ENCODE measurements around the gene ADAMTS14. TPM values are rescaled to one million over a fixed set of nuclear protein-coding genes. Genes with fewer than 3 reads are reported as not detected.
A peak's percentile ranks its signal among the peaks of the same experiment; 100 is the strongest.
"Not testable (repeated sequence)": the region's sequence is repeated elsewhere in the genome, so short reads cannot be mapped to it uniquely, and the experiment has no call there.

Gene ADAMTS14
- total and polyA plus RNA-seq, 4 experiments from 2014 or later, result not detected

DNA sequence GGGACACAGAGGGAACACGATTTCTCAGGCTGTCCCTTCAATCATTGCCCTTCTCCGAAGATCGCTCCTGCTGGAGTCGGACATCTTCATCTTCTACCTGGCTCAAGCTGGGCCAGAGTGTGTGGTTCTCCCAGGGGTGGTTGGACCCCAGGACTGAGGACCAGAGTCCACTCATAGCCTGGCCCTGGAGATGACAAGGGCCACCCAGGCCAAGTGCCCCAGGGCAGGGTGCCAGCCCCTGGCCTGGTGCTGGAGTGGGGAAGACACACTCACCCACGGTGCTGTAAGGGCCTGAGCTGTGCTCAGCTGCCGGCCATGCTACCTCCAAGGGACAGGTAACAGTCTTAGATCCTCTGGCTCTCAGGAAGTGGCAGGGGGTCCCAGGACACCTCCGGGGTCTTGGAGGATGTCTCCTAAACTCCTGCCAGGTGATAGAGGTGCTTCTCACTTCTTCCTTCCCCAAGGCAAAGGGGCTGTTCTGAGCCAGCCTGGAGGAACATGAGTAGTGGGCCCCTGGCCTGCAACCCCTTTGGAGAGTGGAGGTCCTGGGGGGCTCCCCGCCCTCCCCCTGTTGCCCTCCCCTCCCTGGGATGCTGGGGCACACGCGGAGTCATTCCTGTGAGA lies 89.5 kb downstream of the ADAMTS14 start:
- H3K36me3 Mint-ChIP-seq, result no peaks in the 10 kb centered on the region
- peaks cover 0 to 9% (median 4%) of the 10 kb centered on the region in 8 donors for H3K9me3 Mint-ChIP-seq
- Histone ChIP-seq H3K4me1 (ENCODE audit: insufficient read depth, low read length) (no peaks in the 10 kb centered on the region), H3K4me3 (ENCODE audit: low read length in 2 of 2) (no peak overlapping the region), H3K9me3 (ENCODE audit: control insufficient read depth in 1 of 2, low read length in 2 of 2) (no peaks in the 10 kb centered on the region), H3K27me3 (ENCODE audit: insufficient read depth, low read length) (no peaks in the 10 kb centered on the region), H3K27ac (ENCODE audit: low read depth, low read length) (no peak overlapping the region), H3K36me3 (ENCODE audit: insufficient read depth, low read length) (no peaks in the 10 kb centered on the region)
- H3K4me3 Mint-ChIP-seq, result no peak overlapping the region
- H3K27ac Mint-ChIP-seq, result no peak overlapping the region
- H3K4me1 Mint-ChIP-seq, result peaks cover 0 to 2% (median under 1%) of the 10 kb centered on the region in 4 donors
- ChIA-PET POLR2A (ENCODE audit: partially characterized antibody) (no interaction called here), CTCF (ENCODE audit: partially characterized antibody) (interaction anchor here (1.0 to 11.8 kb wide), 3 partner anchors 203 to 301 kb away, joined by 3 to 162 read pairs (median 8); no protein-coding TSS in a partner anchor)
- DNase-seq, result no peak
- peaks cover 0 to 3% of the 10 kb centered on the region in 2 donors for H3K27me3 Mint-ChIP-seq
- intact Hi-C loops (cut with micrococcal nuclease), result no loop called here

DNA sequence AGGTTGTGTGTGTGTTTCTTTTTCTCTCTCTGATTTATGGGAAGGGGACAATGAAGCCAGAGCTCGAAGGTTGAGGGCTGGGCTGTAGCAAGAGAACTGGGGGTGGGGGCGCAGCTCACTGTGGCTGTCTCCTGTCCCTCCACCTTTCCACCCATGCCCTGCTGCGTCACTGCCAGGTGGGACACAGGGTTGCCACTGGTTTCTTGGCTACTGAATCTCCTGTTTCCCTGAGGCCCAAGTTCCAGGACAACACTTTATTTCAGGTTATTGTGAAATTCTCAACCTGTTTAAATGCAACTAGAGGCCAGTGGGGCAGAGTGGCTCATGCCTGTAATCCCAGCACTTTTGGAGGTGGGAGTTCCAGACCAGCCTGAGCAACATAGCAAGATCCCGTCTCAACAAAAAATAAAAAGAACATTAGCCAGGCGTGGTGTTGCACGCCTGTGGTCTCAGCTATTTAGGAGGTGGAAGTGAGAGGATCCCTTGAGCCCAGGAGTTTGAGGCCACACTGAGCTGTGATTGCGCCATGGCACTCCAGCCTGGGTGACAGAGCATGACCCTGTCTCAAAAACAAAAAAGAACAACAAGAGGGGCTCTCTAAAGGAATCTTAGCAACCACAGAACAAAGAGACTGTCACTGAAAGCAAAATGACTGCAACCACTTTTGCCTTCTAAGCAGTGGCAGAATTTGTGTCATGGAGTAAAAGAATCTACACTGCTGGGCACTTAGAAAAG lies 90.3 kb downstream of the ADAMTS14 start:
- Mint-ChIP-seq H3K27ac (no peak overlapping the region), H3K36me3 (no peaks in the 10 kb centered on the region), H3K4me3 (no peak overlapping the region), H3K4me1 (peaks cover 0 to 2% (median under 1%) of the 10 kb centered on the region in 4 donors), H3K9me3 (peaks cover 0 to 9% (median 4%) of the 10 kb centered on the region in 8 donors), H3K27me3 (peaks cover 0 to 4% of the 10 kb centered on the region in 2 donors)
- H3K36me3 ChIP-seq (ENCODE audit: insufficient read depth, low read length), result no peaks in the 10 kb centered on the region
- DNase-seq, result no peak
- H3K9me3 ChIP-seq (ENCODE audit: control insufficient read depth in 1 of 2, low read length in 2 of 2), result no peaks in the 10 kb centered on the region
- H3K4me3 ChIP-seq (ENCODE audit: low read length in 2 of 2), result no peak overlapping the region
- intact Hi-C loops (cut with micrococcal nuclease), result no loop called here
- ChIA-PET CTCF (ENCODE audit: partially characterized antibody) (interaction anchor here (1.0 to 11.8 kb wide), 2 partner anchors 211 to 301 kb away, joined by 3 to 162 read pairs; no protein-coding TSS in a partner anchor), POLR2A (ENCODE audit: partially characterized antibody) (no interaction called here)
- no peaks in the 10 kb centered on the region for H3K27me3 ChIP-seq (ENCODE audit: insufficient read depth, low read length)
- H3K27ac ChIP-seq (ENCODE audit: low read depth, low read length), result no peak overlapping the region
- H3K4me1 ChIP-seq (ENCODE audit: insufficient read depth, low read length), result no peaks in the 10 kb centered on the region

DNA sequence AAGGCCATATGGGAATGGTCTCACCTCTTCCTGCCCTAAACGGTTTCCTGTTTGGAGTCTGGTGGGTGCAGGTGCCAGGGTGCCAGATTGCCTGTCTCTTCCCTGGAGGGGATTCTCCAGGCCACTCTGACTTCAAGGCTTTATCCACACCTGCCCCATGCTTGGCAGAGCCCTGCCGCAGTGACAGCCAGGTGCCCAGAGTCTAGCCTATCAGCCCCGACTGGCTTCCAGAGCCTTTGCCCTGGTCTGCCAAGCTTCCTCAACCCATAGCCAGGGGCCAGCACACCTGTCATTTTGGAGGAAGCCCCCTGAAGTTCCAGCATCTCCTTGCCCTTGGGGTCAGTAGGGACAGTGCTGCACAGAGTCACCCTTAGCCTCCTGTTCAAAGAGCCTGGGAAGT lies 91.3 kb downstream of the ADAMTS14 start:
- DNase-seq, result no peak
- intact Hi-C loops (cut with micrococcal nuclease), result no loop called here
- no peaks in the 10 kb centered on the region for H3K36me3 Mint-ChIP-seq
- H3K27ac Mint-ChIP-seq, result no peak overlapping the region
- H3K4me1 Mint-ChIP-seq, result peaks cover 0 to 2% (median under 1%) of the 10 kb centered on the region in 4 donors
- Histone ChIP-seq H3K9me3 (ENCODE audit: control insufficient read depth in 1 of 2, low read length in 2 of 2) (no peaks in the 10 kb centered on the region), H3K27me3 (ENCODE audit: insufficient read depth, low read length) (no peaks in the 10 kb centered on the region), H3K4me1 (ENCODE audit: insufficient read depth, low read length) (no peaks in the 10 kb centered on the region), H3K27ac (ENCODE audit: low read depth, low read length) (no peak overlapping the region), H3K4me3 (ENCODE audit: low read length in 2 of 2) (no peak overlapping the region), H3K36me3 (ENCODE audit: insufficient read depth, low read length) (no peaks in the 10 kb centered on the region)
- CTCF ChIA-PET (ENCODE audit: partially characterized antibody), result interaction anchor here (11.8 kb wide), 1 partner anchor 212 kb away, joined by 162 read pairs; no protein-coding TSS in a partner anchor
- POLR2A ChIA-PET (ENCODE audit: partially characterized antibody), result no interaction called here
- no peak overlapping the region for H3K4me3 Mint-ChIP-seq
- H3K27me3 Mint-ChIP-seq, result peaks cover 0 to 4% of the 10 kb centered on the region in 2 donors
- H3K9me3 Mint-ChIP-seq, result peaks cover 0 to 9% (median 4%) of the 10 kb centered on the region in 8 donors

DNA sequence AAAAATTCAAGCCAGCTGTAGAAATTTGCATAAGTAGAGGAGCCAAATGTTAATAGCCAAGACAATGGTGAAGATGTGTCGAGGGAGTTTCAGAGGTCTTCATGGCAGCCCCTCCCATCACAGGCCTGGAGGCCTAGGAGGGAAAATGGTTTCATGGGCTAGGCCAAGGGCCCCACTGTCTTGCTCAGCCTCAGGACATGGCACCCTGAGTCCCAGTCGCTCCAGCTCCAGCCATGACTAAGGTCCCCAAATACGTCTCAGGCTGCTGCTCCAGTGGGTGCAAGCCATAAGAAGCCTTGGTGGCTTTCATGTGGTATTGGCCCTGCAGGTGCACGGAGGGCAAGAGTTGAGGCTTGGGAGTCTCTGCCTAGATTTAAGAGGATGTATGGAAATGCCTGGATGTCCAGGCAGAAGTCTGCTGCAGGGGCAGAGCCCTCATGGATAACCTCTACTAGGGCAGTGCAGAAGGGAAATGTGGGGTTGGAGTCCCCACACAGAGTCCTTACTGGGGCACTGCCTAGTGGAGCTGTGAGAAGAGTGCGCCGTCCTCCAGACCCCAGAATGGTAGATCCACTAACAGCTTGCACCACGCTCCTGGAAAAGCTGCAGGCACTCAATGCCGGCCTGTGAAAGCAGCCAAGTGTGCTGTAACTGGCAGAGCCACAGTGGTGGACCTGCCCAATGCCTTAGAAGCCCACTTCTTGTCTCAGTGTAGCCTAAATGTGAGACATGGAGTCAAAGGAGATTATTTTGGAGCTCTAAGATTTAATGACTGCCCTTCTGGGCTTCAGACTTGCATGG lies 93.7 kb downstream of the ADAMTS14 start:
- CTCF ChIA-PET (ENCODE audit: partially characterized antibody), result interaction anchor here (0.8 kb wide), 1 partner anchor 216 kb away, joined by 3 read pairs; no protein-coding TSS in a partner anchor
- no peak overlapping the region for H3K27ac Mint-ChIP-seq

DNA sequence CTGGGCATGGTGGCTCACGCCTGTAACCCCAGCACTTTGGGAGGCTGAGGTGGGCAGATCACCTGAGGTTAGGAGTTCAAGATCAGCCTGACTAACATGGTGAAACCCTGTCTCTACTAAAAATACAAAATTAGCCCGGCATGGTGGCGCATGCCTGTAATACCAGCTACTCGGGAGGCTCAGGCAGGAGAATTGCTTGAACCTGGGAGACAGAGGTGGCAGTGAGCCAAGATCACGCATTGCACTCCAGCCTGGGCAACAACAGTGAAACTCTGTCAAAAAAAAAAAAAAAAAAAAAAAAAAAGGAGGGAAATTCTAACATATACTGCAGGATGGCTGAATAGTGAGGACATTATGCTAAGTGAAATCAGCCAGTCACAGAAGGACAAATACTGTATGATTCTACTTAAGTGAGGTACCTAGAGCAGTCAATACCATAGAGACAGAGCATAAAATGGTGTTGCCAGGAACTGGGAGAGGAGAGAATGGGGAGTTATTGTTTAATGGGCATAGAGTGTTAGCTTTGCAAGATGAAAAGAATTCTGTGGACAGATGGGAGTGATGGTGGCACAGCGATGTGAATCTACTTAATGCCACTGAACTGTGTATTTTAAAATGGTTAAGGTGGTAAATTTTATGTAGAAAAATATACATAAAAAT lies 95.8 kb downstream of the ADAMTS14 start:
- CTCF ChIA-PET (ENCODE audit: partially characterized antibody); H3K9me3 ChIP-seq (ENCODE audit: control insufficient read depth in 1 of 2, low read length in 2 of 2): not testable (repeated sequence)

More for the DNA sequence above, 93.7 kb downstream of the ADAMTS14 start:
- Mint-ChIP-seq H3K27me3 (peaks cover 0 to 4% of the 10 kb centered on the region in 2 donors), H3K36me3 (no peaks in the 10 kb centered on the region), H3K4me3 (no peak overlapping the region), H3K4me1 (no peaks in the 10 kb centered on the region), H3K9me3 (peaks cover 0 to 9% (median 4%) of the 10 kb centered on the region in 8 donors)
- no peak overlapping the region for H3K27ac ChIP-seq (ENCODE audit: low read depth, low read length)
- H3K4me1 ChIP-seq (ENCODE audit: insufficient read depth, low read length), result no peaks in the 10 kb centered on the region
- no peaks in the 10 kb centered on the region for H3K36me3 ChIP-seq (ENCODE audit: insufficient read depth, low read length)
- intact Hi-C loops (cut with micrococcal nuclease), result no loop called here
- POLR2A ChIA-PET (ENCODE audit: partially characterized antibody), result no interaction called here
- H3K9me3 ChIP-seq (ENCODE audit: control insufficient read depth in 1 of 2, low read length in 2 of 2), result no peaks in the 10 kb centered on the region
- no peaks in the 10 kb centered on the region for H3K27me3 ChIP-seq (ENCODE audit: insufficient read depth, low read length)
- no peak for DNase-seq
- H3K4me3 ChIP-seq (ENCODE audit: low read length in 2 of 2), result no peak overlapping the region

DNA sequence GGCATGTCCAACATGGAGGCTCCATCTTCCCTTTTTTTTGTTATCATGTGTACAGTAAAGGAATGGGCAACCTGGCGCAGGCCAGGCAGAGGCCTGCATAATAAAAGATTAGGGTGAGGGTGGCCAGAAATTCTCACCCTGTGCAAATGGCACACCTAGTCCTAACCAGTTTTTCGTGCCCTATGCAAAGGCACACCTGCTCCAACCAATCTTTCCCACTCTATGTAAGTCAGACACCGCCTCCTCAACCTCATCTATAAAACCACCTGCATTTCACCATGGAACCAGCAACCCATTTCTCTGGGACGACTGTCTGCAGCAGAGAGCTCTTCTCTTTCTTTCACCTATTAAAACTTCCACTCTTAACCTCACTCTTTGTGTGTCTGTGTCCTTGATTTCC lies 96.8 kb downstream of the ADAMTS14 start:
- no peaks in the 10 kb centered on the region for H3K4me1 ChIP-seq (ENCODE audit: insufficient read depth, low read length)
- peak overlapping the region in 1 of 7 donors; percentile 8 for H3K27ac Mint-ChIP-seq
- no peaks in the 10 kb centered on the region for H3K4me1 Mint-ChIP-seq
- POLR2A ChIA-PET (ENCODE audit: partially characterized antibody), result no interaction called here
- CTCF ChIA-PET (ENCODE audit: partially characterized antibody), result interaction anchor here (1.4 to 1.5 kb wide), 2 partner anchors 8 to 308 kb away, joined by 3 to 4 read pairs; no protein-coding TSS in a partner anchor
- intact Hi-C loops (cut with micrococcal nuclease), result no loop called here
- no peak overlapping the region for H3K27ac ChIP-seq (ENCODE audit: low read depth, low read length)
- DNase-seq, result no peak
- no peaks in the 10 kb centered on the region for H3K36me3 Mint-ChIP-seq
- H3K27me3 Mint-ChIP-seq, result peaks cover 0 to 4% of the 10 kb centered on the region in 2 donors
- H3K9me3 Mint-ChIP-seq, result peaks cover 0 to 9% (median 4%) of the 10 kb centered on the region in 8 donors
- H3K36me3 ChIP-seq (ENCODE audit: insufficient read depth, low read length), result no peaks in the 10 kb centered on the region
- H3K4me3 Mint-ChIP-seq, result no peak overlapping the region
- no peak overlapping the region for H3K4me3 ChIP-seq (ENCODE audit: low read length in 2 of 2)
- no peaks in the 10 kb centered on the region for H3K27me3 ChIP-seq (ENCODE audit: insufficient read depth, low read length)
- H3K9me3 ChIP-seq (ENCODE audit: control insufficient read depth in 1 of 2, low read length in 2 of 2), result no peaks in the 10 kb centered on the region

More for the DNA sequence above, 95.8 kb downstream of the ADAMTS14 start:
- H3K4me1 ChIP-seq (ENCODE audit: insufficient read depth, low read length); H3K36me3 ChIP-seq (ENCODE audit: insufficient read depth, low read length); H3K4me3 ChIP-seq (ENCODE audit: low read length in 2 of 2); H3K27ac ChIP-seq (ENCODE audit: low read depth, low read length); H3K4me1 Mint-ChIP-seq; H3K9me3 Mint-ChIP-seq; H3K4me3 Mint-ChIP-seq; intact Hi-C loops (cut with micrococcal nuclease); DNase-seq; POLR2A ChIA-PET (ENCODE audit: partially characterized antibody); H3K27ac Mint-ChIP-seq; H3K27me3 ChIP-seq (ENCODE audit: insufficient read depth, low read length); H3K36me3 Mint-ChIP-seq; H3K27me3 Mint-ChIP-seq: not testable (repeated sequence)

Data from CD4-positive, alpha-beta memory T cell (primary cell).